GM12878 (cell line): ENCODE measurements around the gene RHOG. TPM values are rescaled to one million over a fixed set of nuclear protein-coding genes. Genes with fewer than 3 reads are reported as not detected.

Source experiments
- ATAC-seq: fragments of 200-7000 bp; cut with Tn5 transposase; 3 replicates; pipeline ENCODE4 v1.9.1; 2020; ENCODE audit warnings: mild to moderate bottlenecking, moderate library complexity
- BruUV-seq: library from RNA; stranded (reverse); fragments of 400-500 nt; replicated peaks from 2 replicates; lab custom pipeline; 2021; lab: Mats Ljungman, UMichigan
- CTCF ChIA-PET: fragments of 300-600 bp; sonication (Branson Sonifier 250); formaldehyde crosslinking; extraction: SDS; loops from one replicate; lab custom pipeline; 2021; ENCODE audit warnings: inconsistent platforms; lab: Yijun Ruan, JAX
- POLR2A ChIA-PET: fragments of 350-600 bp; formaldehyde crosslinking; extraction: SDS; loops from one replicate; lab custom pipeline; 2021; ENCODE audit warnings: inconsistent platforms; lab: Charles Lee
- RAD21 ChIA-PET: fragments of 300-600 bp; sonication (Branson Sonifier 250); formaldehyde crosslinking; loops from one replicate; lab custom pipeline; 2023; ENCODE audit warnings: antibody characterized with exemption; ENCODE audit not compliant: unreplicated experiment; lab: Charles Lee
- SMC1A ChIA-PET: fragments of 300-600 bp; sonication (Branson Sonifier 250); formaldehyde crosslinking; loops from one replicate; lab custom pipeline; 2023; ENCODE audit not compliant: unreplicated experiment, uncharacterized antibody; lab: Charles Lee
- DNase-seq: peaks from one replicate; pipeline ENCODE4 v3.0.0-alpha.2; 2011; ENCODE audit warnings: low read depth, low spot score
- FAIRE-seq: peaks from 3 replicates; lab custom pipeline; 2011; peaks lifted over from hg19 to GRCh38; lab: Jason Lieb, UNC
- H2AFZ ChIP-seq: 2 replicates; pipeline ENCODE4 v1.6.0; 2011; ENCODE audit warnings: low read depth, low read length, control low read depth; ENCODE audit not compliant: control insufficient read depth
- H3K27ac ChIP-seq: 2 replicates; pipeline ENCODE4 v1.5.1; 2011; ENCODE audit warnings: control low read depth; ENCODE audit not compliant: control insufficient read depth, insufficient read depth
- H3K27me3 ChIP-seq, 2 experiments: replicated peaks in 1 of 2; 2 replicates each; pipeline versions ENCODE4 v1.6.0 to v1.6.1; 2011; ENCODE audit warnings: low read length in 1 of 2; ENCODE audit not compliant: control insufficient read depth in 2 of 2, insufficient read depth in 2 of 2
- H3K36me3 ChIP-seq, 2 experiments: 2 replicates each; pipeline ENCODE4 v1.5.1; 2011; ENCODE audit warnings: low read length in 1 of 2; ENCODE audit not compliant: control insufficient read depth in 2 of 2, insufficient read depth in 2 of 2
- H3K4me1 ChIP-seq: 2 replicates; pipeline ENCODE4 v1.6.1; 2011; ENCODE audit warnings: mild to moderate bottlenecking, low read length, moderate library complexity, mixed read lengths; ENCODE audit not compliant: control insufficient read depth, insufficient read depth
- H3K4me2 ChIP-seq: 2 replicates; pipeline ENCODE4 v1.6.0; 2011; ENCODE audit warnings: control low read depth; ENCODE audit not compliant: control insufficient read depth, insufficient read depth
- H3K4me3 ChIP-seq: fragments of 200-600 bp; sonication (generic); 2 replicates; pipeline ENCODE4 v1.5.1; 2016
- H3K79me2 ChIP-seq: 2 replicates; pipeline ENCODE4 v1.6.0; 2011; ENCODE audit warnings: low read length; ENCODE audit not compliant: control insufficient read depth, insufficient read depth
- H3K9ac ChIP-seq: 2 replicates; pipeline ENCODE4 v1.8.0; 2011; ENCODE audit warnings: low read length, control low read depth, mixed read lengths; ENCODE audit not compliant: control insufficient read depth, insufficient read depth
- H3K9me3 ChIP-seq: replicated peaks from 3 replicates; pipeline ENCODE4 v1.5.1; 2011; ENCODE audit warnings: mild to moderate bottlenecking, low read length; ENCODE audit not compliant: control insufficient read depth, insufficient read depth
- H4K20me1 ChIP-seq: 2 replicates; pipeline ENCODE4 v1.6.0; 2011; ENCODE audit not compliant: control insufficient read depth, insufficient read depth
- ATF2 ChIP-seq: IDR thresholded peaks from 2 replicates; pipeline ENCODE4 v1.6.1; 2012; ENCODE audit warnings: low read length, inconsistent platforms
- BMI1 ChIP-seq: fragments of 450-650 bp; IDR thresholded peaks from 2 replicates; pipeline ENCODE4 v1.6.1; 2016; ENCODE audit warnings: mild to moderate bottlenecking, moderate library complexity, borderline replicate concordance
- EED ChIP-seq: sonication (generic); IDR thresholded peaks from 2 replicates; pipeline ENCODE4 v1.6.1; 2016; ENCODE audit warnings: antibody characterized with exemption, low read depth
- GABPA ChIP-seq: IDR thresholded peaks from 2 replicates; pipeline ENCODE4 v1.6.1; 2014; ENCODE audit warnings: antibody characterized with exemption, low read depth, mild to moderate bottlenecking, inconsistent platforms
- MEF2A ChIP-seq: IDR thresholded peaks from 2 replicates; pipeline ENCODE4 v1.6.1; 2011; ENCODE audit warnings: low read depth, mild to moderate bottlenecking, low read length, moderate library complexity; ENCODE audit not compliant: insufficient read depth
- NBN ChIP-seq: fragments of 450-650 bp; IDR thresholded peaks from 2 replicates; pipeline ENCODE4 v1.6.1; 2016
- NFXL1 ChIP-seq: fragments of 450-650 bp; IDR thresholded peaks from 2 replicates; pipeline ENCODE4 v1.6.1; 2017; ENCODE audit warnings: antibody characterized with exemption, mild to moderate bottlenecking, borderline replicate concordance
- NR2C1 ChIP-seq: fragments of 450-650 bp; IDR thresholded peaks from 2 replicates; pipeline ENCODE4 v1.6.1; 2017; ENCODE audit warnings: antibody characterized with exemption, mild to moderate bottlenecking, moderate library complexity
- NR2F1 ChIP-seq: fragments of 450-650 bp; conservative IDR thresholded peaks from 2 replicates; pipeline ENCODE4 v1.6.1; 2017; ENCODE audit warnings: mild to moderate bottlenecking
- POLR2A ChIP-seq: IDR thresholded peaks from 2 replicates; pipeline ENCODE4 v1.6.1; 2011; ENCODE audit warnings: low read depth, mild to moderate bottlenecking, low read length
- RELB ChIP-seq: fragments of 450-650 bp; IDR thresholded peaks from 2 replicates; pipeline ENCODE4 v1.6.1; 2017; ENCODE audit warnings: low read depth, mild to moderate bottlenecking, moderate library complexity
- SREBF1 ChIP-seq: IDR thresholded peaks from 2 replicates; pipeline ENCODE4 v1.6.1; 2012; ENCODE audit warnings: mild to moderate bottlenecking, low read length
- ZNF274 ChIP-seq: IDR thresholded peaks from one replicate; pipeline ENCODE4 v1.8.0; 2011; ENCODE audit not compliant: insufficient read length, insufficient read depth
- ZNF384 ChIP-seq: IDR thresholded peaks from 2 replicates; pipeline ENCODE4 v1.6.1; 2012; ENCODE audit warnings: low read depth, mild to moderate bottlenecking, low read length, improper control_type of control experiment, borderline replicate concordance
- WGBS: methylation state at CpG from one replicate; pipeline ENCODE4 v1.1.6; 2016; ENCODE audit warnings: low lambda C conversion rate; ENCODE audit not compliant: insufficient replicate concordance, insufficient coverage; ENCODE audit errors: missing lambda C conversion rate; 5-methylcytosine and 5-hydroxymethylcytosine counted together
- in situ Hi-C: fragments of 300-500 bp; cut with MboI; formaldehyde crosslinking; loops from 9 replicates; pipeline ENCODE4 v1.14.3; 2018; ENCODE audit warnings: mixed read lengths
- intact Hi-C: fragments of 100-400 bp; cut with micrococcal nuclease; formaldehyde crosslinking; loops from one replicate; pipeline ENCODE4 v1.14.2; 2022; ENCODE audit not compliant: unreplicated experiment
- polyA plus RNA-seq, 11 experiments: library from polyadenylated mRNA; depleted of rRNA in 4 of 11; unstranded in 6 of 11; stranded (reverse) in 5 of 11; fragments of >200 nt; fragmentation: Nextera tagmentation in 4 of 11; fragmentation: Illumina TruSeq in 1 of 11; extraction: Ambion mirVana in 4 of 11; extraction: Trizol in 1 of 11; gene quantifications; 1 replicate in 1 of 11; 2 replicates in 10 of 11; pipeline versions ENCODE4 v1.2.1 to v1.2.3, GENCODE V29; 2011 to 2016; ENCODE audit warnings: inconsistent platforms in 2 of 11, missing spikeins in 2 of 11, low read depth in 1 of 11
- total RNA-seq, 4 experiments: library from RNA; depleted of rRNA in 3 of 4; stranded (reverse); fragments of >200 nt in 3 of 4; fragmentation: Illumina TruSeq in 1 of 4; extraction: Trizol in 1 of 4; gene quantifications; 2 replicates each; pipeline versions ENCODE4 v1.2.1 to v1.2.3, GENCODE V29; 2013 to 2021
- TF ChIP-seq, protein P1 (sequence below): IDR thresholded peaks from 2 replicates; pipeline ENCODE4 v1.6.1; 2011; ENCODE audit warnings: low read depth, mild to moderate bottlenecking, low read length, moderate library complexity, borderline replicate concordance; ENCODE audit errors: extremely low read depth
- TF ChIP-seq, protein P2 (sequence below): IDR thresholded peaks from 2 replicates; pipeline ENCODE4 v1.6.1; 2012; ENCODE audit warnings: low read depth, low read length, improper control_type of control experiment

The RHOG gene
- total and polyA plus RNA-seq, 10 of the 15 experiments (the other 5 are each of a cell fraction or from before 2014, with no cell fraction given), result 16.0 to 172 (median 94.8) TPM

DNA sequence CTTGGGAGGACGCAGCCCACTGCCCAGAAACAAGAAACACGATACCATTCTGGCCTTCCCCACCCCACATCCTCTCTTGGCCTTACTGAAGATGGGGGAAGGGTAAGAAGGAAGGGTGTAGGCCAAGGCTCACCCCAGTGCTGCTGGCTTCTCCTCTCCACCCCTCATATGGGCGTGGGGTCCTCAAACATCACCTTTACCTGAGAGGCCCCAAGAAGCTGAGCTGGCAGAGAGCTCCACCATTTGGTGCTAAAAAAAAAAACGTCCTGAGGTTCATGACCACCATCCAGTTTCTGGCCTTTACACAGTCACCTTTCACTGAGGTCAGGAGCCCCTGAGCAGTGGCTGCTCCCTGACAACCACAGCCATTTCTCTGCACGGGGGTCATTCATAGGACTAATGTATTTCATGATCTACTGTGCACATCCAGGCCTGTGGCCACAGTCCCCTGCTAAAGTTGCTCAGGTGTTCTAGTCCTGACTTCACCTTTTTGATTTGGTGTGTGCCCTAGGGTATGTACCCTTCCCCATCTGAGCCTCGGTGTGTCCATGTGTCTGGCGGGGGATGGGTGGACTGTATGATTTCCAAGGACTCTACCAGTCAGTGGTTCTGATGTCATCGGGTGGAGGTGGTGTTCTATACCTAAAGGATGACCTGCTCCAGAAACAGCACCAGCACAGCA, 15.1 kb downstream of the RHOG start (continued):
- TF ChIP-seq NR2F1 (no peak), POLR2A (peak; percentile 20; the same call in 1 of the 2 replicates), SREBF1 (no peak), NFXL1 (no peak), ATF2 (peak; percentile 43; the same call in 1 of the 2 replicates), ZNF384 (no peak), ZNF274 (no peak)
- TF ChIP-seq, protein P1, sequence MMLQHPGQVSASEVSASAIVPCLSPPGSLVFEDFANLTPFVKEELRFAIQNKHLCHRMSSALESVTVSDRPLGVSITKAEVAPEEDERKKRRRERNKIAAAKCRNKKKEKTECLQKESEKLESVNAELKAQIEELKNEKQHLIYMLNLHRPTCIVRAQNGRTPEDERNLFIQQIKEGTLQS, result no peak
- TF ChIP-seq, all 136 proteins: peak for 5

DNA sequence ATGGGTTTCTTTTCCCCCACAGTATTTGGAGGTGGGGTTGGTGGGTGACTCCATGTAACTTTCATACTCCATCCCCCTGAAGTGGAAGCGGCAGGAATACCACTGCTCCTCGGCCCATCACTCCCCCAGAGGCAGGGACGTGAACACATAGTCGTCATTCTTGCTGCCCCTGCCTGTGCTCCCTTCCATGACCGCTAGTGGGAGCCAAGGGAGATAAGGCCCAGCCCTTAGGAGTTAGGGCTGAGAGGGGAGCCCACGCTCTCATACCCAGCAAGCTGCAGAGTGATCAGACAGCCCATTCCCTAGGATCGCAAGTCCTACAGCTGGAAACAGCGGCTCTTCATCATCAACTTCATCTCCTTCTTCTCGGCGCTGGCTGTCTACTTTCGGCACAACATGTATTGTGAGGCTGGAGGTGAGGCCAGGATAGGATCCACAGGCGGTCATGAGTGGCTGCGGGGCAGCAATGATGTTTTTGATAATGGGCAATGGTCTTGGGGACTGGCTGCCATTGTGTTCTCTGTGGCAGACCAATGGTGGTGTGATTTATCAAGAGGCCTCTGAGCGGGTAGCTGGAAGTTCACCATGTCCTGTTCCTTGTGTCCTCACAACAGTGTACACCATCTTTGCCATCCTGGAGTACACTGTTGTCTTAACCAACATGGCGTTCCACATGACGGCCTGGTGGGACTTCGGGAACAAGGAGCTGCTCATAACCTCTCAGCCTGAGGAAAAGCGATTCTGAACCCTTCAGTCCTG, 15.9 kb downstream of the RHOG start:
- H3K9ac ChIP-seq, result no peak overlapping the region
- H3K4me2 ChIP-seq, result no peak overlapping the region
- ChIA-PET CTCF (interaction anchor here (0.7 to 3.8 kb wide), 8 partner anchors 11 to 248 kb away, joined by 3 to 35 read pairs (median 7); partner anchors contain the start of gene RHOG), SMC1A (interaction anchor here (0.8 to 2.1 kb wide), 9 partner anchors 11 to 256 kb away, joined by 3 to 10 read pairs (median 6); no protein-coding TSS in a partner anchor), RAD21 (interaction anchor here (0.9 to 3.0 kb wide), 5 partner anchors 12 to 247 kb away, joined by 3 to 24 read pairs (median 10); partner anchors contain the start of gene RHOG), POLR2A (interaction anchor here (0.6 to 1.4 kb wide), 4 partner anchors 16 to 276 kb away, joined by 3 to 7 read pairs (median 4); partner anchors contain the start of gene RHOG)
- no peaks in the 10 kb centered on the region; the same call in 1 of the 2 replicates for H4K20me1 ChIP-seq
- in situ Hi-C loops (loop anchor here (25.0 kb wide), 1 partner anchor 562 kb away; the partner anchor contains the start of gene TRIM21), intact Hi-C loops (loop anchor here (1.0 kb wide), 2 partner anchors 16 to 247 kb away; no protein-coding TSS in a partner anchor)
- DNase-seq (no peak), ATAC-seq (peak; percentile 97), FAIRE-seq (peak; percentile 95)
- no peak overlapping the region for H3K4me3 ChIP-seq
- peaks cover 4% of the 10 kb centered on the region for H3K79me2 ChIP-seq
- no peaks in the 10 kb centered on the region for H3K9me3 ChIP-seq
- no peak overlapping the region for H2AFZ ChIP-seq
- H3K27ac ChIP-seq, result no peak overlapping the region
- no TSS peak for BruUV-seq
- H3K27me3 ChIP-seq, result no peaks in the 10 kb centered on the region
- peaks cover 2% of the 10 kb centered on the region; the same call in 1 of the 2 replicates for H3K4me1 ChIP-seq
- peaks cover 13 to 33% of the 10 kb centered on the region in 2 experiments for H3K36me3 ChIP-seq
- 58% methylated on average over 18 of the region's 18 CpGs for WGBS
- TF ChIP-seq MEF2A, result no peak
- no peak for TF ChIP-seq EED
- no peak for TF ChIP-seq NBN
- TF ChIP-seq GABPA, result no peak
- no peak for TF ChIP-seq NR2C1
- TF ChIP-seq RELB, result no peak
- TF ChIP-seq, protein P2, sequence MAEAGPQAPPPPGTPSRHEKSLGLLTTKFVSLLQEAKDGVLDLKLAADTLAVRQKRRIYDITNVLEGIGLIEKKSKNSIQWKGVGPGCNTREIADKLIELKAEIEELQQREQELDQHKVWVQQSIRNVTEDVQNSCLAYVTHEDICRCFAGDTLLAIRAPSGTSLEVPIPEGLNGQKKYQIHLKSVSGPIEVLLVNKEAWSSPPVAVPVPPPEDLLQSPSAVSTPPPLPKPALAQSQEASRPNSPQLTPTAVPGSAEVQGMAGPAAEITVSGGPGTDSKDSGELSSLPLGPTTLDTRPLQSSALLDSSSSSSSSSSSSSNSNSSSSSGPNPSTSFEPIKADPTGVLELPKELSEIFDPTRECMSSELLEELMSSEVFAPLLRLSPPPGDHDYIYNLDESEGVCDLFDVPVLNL, result no peak
- no peak for TF ChIP-seq BMI1
